Raji (cell line): ENCODE results near the gene MRPS35.
A peak's percentile ranks its signal among the peaks of the same experiment; 100 is the strongest.

Source experiments
- POLR2A ChIP-seq: IDR thresholded peaks from 2 replicates; pipeline ENCODE4 v1.6.1; 2011; ENCODE audit warnings: low read depth, low read length, control low read depth; ENCODE audit not compliant: insufficient read depth

The MRPS35 gene

DNA sequence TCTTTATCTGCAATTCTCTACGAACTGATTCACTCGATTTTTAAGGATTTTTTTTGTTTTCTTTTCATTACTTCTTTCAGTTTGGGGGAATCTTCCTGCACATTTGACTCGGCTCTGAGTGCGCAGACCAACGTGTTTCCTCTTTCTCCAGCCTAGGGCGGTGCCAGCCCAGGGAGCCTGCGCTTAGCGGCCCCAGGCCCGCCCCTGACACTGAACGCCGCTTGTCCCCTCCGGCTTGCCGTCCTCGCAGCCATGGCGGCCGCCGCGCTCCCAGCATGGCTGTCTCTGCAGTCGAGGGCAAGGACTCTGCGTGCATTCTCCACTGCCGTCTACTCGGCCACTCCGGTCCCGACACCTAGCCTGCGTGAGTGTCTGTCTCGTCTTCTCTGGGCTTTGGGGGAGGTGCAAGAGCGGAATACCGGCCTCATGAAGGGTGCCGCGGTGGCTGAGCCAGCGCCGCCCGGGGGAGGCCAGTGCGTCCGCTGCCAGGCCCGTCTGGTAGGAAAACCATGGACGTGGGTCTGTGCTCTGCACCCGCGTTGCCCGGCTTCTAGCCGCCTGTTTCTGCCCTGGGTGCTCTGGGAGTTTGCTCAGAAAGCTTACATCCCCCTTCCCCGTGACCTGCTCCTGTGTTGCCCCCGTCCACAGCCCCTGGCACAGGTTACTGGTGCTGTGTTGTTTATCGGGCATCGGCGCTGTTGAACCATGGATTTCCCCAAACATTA lies at the start of gene MRPS35:
MRPS35 (plus strand) TSS at position 241 of the 725 bp plus-strand sequence; CDS start at position 253, 12 bp downstream.
- TF ChIP-seq POLR2A, result peak; percentile 99

DNA sequence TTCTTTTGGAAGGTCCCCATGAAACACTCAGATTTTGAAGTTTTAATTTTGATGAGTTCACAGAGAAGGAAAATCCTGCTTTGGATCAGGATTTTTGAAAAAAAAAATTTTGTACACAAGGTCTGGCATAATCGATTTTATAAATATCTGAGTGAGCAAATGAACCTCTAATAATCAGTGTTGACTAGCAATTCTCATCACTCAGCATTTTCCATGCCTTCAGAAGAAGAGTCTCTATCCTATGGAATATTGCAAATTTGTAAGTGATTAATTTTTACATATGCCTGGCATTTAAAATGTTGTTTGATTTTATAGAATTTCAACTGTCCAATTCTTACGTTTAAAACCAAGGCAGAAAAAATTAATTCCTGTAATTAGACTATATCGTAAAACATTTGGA lies 44.9 kb upstream of the MRPS35 start:
- TF ChIP-seq POLR2A, result no peak

DNA sequence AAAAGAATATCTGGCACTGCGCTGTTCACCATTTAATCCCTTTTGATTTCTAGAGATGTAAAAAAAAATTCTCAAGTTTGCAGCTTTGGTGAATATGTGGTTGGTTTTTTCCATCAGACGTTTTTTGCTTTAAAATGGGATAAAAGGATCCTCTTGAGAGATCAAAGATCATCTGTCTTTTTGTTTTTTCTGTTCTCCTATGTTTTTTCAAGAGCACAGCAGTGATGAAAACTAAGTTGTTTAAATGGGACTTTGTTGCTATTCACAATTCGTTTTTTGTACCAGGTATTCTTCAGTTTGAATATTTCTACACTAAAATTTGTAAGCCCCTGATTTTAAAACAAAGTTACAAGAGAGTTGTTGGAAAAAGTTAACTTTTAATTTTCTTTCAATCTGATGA lies 44.1 kb upstream of the MRPS35 start:
- TF ChIP-seq POLR2A, result no peak

DNA sequence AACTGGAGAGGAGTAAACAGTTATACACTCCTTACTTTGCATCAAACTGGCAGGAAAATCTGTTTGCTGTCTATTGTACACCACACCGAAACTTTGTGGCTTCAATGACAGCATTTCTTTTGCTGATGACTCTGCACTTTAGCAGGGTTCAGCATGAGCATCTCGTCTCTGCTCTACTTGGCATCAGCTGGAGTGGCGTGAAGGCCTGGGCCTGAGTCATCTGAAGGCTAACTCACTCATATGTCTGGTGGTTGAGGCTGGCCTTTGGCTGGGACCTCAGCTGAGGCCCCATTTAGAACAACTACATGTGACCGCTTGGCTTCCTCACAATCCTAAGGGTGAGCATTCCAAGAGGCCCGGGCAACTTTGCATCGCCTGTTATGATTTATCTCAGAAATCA lies 43.1 kb upstream of the MRPS35 start:
- TF ChIP-seq POLR2A, result no peak

DNA sequence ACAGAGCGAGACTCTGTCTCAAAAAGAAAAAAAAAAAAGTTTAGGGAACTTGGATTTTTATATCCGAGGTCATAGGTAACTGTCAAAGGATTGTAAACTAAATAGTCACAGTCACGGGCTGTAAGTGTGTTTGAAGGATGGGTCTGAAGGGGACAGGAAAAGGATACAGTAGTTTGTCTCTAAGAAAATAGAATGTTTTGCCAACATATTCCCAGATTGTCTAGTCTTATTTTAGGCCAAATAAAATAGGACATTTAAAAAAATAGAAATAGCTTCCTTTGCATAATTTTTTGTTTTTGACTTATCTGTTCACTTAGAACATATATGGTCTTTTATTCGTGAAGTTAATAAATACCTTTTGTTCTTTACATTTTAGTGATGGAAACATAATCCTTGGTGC lies 38.6 kb upstream of the MRPS35 start:
- TF ChIP-seq POLR2A, result no peak

DNA sequence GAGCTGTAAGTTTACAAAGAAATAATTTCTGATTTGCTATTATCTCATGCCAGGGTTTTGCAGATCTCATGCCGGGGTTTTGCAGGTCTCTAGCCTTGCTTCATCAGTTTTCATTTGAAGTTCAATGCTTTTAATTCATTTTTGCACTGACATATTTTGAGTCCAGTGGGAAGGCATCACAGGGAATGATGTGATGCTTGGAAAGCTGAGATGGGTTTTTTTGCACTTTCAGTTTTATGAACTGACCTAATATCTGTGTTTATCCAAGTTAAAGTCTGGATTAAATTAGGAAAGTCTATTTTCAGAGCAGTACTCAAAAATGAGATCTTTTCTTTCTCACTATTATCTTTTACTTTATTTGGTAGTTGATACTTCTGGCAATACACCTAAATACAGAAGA lies 38.0 kb upstream of the MRPS35 start:
- no peak for TF ChIP-seq POLR2A

DNA sequence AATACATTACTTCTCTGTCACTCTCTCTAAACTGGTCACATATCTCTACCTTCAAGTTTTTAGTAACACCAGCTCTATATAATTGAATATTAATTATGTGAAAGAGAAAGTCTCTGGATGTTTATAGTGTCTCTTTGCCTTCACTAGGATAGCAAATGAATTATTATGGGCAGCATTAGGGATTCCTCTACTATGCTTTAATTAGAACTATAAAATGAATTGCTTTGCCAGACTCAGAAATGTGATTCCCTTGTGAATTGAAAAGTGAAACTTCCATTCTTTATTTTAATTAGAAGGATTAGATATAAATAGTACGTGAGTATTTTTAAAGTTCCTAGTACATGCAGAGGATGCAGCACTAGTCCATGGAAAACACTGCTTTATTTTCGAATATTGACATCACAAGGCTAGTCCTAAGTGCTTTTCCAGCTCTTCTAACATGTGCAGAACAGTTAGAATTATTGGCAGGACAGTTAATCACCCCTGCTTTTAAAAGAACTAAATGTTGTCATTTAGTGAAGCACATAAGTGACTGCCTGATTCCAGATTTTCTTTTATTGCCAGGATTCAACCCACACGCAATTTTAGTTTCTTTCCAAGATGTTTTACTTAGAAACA lies 37.4 kb upstream of the MRPS35 start:
- no peak for TF ChIP-seq POLR2A

DNA sequence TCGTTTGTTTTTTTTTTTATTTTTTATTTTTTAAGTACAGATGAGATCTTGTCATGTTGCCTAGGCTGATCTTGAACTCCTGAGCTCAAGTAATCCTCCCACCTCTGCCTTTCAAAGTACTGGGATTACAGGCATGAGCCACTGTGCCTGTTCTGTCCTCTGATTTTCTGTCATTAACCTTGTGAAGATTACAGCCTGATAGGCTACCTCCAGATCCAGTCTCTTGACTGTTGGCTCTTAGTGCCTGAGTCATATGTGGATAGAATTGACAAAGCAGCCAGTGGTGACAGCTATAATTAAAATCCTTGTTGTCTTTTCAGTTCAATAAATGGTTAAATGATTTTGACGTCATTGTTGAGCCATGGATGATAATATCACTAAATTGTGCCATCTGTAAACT lies 35.6 kb upstream of the MRPS35 start:
- no peak for TF ChIP-seq POLR2A

DNA sequence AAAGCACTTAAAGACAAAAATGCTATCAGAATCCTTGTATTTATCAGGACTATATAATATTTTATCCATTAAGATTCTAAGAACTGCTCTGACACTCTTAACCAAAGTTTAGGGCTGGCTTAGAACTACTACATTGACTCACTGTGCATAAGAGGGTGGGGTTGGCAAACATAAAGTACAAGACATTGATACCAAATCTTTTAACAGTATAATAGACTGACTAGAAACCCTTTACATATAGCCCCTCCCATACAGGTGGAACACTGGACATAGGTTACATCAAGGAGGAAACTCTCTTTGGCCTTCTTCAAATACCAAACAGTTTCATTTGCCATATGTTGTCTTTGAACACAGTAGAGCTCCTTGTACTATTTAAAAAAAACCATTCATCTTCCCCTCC lies 30.0 kb upstream of the MRPS35 start:
- no peak for TF ChIP-seq POLR2A

DNA sequence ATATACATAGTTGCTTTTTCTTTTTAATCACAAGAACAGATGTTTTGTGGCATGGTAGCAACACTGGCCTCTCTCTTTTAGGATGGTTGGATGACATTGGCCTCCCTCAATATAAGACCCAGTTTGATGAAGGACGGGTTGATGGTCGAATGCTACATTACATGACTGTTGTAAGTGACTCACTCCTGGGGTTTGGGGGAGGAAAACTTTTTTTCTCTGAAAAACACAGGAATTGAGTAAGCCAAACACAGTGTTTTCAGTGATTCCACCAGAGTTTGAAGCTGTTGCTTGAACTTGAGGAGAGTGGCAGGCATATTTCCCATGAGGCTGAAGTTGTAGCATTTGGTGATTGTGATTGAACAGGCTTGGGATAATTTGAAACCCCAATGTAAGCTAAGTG lies 28.1 kb upstream of the MRPS35 start:
- no peak for TF ChIP-seq POLR2A

DNA sequence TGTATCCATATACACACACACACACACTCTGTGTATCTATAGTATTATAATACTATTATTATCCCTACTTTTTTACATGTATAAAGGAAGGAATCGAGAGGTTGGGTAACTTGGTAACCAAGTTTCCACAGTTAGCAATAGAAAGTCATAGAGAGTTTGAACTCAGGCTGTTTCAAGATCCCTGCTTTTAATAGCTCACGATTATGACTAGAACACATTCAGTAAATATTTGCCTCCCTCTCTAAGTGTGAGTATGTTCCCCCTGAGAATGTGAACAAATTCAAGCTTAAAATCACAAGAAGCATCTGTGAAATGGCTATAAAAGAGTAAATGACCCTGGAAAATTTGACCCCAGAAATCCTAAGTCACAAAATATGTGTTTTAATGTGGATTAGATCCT lies 25.4 kb upstream of the MRPS35 start:
- TF ChIP-seq POLR2A, result no peak

DNA sequence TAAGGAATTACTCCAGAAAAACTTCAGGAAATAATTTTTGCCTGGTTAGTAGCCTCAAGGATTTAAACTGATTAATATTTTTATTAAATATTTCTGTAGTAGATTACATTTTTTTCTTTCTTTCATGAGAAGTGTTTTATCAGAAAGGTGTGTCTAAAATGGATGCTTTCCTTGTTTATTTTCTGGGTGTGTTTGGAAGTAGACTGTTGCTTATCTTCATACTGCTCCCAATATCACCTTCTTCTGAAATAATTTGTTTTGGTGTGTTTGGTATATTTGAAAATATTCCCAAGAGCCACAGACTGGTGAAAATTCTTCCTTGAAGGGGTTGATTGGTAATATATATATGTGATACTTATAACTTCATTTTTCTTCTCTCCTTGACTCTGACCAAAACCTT lies 24.5 kb upstream of the MRPS35 start:
- TF ChIP-seq POLR2A, result no peak

DNA sequence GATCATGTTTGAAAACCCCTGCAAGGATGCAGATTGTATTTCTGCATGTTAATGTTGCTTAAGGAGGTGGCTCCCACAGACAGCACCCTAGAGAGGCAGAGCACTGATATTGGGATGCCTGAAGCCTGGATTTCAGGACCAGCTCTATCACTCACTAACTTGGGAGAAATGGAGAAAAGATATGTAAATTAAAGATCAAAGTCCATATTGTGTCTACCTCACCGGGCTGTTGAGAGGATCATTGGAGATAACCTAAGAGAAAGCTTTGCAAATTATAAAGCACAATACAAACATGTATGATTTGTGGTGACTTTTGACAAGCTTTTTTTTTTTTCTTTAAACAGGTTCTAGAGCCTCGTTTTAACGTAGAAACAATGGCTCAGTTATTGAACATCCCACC lies 22.0 kb upstream of the MRPS35 start:
- no peak for TF ChIP-seq POLR2A

DNA sequence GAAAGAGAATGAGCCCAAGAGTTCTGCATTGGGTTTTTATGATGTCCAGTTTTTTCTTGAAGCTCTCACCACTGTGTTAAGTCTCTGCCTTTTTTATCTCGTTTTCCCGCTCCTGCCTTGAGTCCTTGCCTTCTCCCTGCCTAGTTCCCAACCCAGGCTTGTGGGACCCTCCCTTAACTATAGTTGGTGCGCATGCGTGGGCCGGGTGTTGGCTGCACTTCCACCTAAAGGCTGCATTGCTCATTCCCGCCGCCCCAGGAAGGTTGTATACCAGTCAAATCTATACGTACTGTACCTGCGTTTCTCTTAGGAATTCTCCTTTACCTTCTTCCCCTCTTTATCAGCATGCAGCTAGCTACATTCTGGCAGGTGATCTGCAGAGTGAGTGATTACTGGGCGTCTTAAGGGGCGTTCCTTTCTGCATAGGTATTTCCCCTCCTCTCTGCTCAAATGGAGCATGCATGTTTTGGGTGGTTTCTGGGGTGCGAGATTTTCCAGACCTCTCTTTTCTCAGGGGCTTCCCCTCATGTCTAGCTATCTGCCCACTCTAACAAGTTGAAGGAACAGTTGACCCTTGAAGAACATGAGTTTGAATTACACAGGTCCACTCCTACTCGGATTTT lies 21.0 kb upstream of the MRPS35 start:
- no peak for TF ChIP-seq POLR2A

DNA sequence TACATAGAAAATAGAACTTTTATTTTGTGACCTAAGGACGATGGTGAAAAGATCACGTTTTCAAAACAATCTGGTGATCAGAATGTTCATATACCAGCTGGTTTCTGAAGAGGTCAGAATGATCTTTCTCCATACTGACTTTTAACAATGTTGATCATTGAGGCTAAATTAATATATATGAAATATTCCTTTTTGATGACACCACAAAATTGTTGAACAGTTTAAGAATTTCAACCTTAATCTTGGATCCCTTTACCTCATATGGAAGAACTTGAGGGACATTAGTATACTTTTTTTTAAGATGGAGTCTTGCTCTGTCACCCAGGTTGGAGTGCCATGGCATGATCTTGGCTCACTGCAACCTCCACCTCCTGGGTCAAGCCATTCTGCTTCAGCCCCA lies 17.2 kb upstream of the MRPS35 start:
- TF ChIP-seq POLR2A, result no peak

DNA sequence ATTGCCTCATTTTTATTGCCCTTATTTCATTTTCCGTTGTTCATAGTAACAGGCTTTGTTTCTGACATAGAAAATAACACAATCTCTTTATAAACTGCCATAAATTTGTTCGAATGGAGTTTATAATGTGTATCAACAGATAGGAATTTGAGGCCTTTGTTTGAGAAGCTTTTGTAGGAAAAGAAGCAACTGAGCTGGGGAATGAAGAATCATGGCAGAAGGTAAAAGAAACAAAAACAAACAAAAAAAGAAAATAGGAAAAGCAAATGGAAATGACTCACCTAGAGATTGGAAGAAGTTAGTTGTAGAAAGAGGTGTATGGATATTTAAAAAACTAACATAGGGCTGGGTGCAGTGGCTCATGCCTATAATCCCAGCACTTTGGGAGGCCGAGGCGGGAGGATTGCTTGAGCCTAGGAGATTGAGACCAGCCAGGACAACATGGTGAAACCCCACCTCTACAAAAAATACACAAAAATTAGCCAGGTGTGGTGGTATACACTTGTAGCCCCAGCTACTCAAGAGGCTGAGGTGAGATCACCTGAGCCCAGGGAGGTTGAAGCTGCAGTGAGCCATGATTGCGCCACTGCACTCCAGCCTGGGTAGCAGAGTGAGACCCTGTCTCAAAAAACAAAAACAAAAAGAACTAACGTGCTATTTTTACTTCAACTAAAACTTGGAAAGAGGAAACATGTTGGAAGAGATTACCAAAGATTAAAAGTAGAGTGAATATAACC lies 14.9 kb upstream of the MRPS35 start:
- TF ChIP-seq POLR2A, result no peak

DNA sequence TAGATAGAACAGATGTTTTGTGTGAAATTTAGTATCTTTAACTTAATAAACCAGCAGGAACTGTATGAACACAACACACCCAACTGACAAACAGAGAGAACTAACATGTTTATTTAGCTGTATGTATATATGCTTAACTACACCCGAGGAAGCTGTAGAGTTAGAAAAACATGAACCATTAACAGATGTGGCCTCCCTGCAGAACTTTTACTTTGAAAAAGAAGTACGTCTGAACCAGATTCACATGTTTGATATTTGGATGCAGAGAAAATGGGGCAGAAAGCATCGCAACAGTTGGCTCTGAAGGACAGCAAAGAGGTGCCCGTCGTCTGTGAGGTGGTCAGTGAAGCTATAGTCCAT lies 14.4 kb upstream of the MRPS35 start, which contains the start of gene REP15:
REP15 (plus strand) TSS at position 155 of the 360 bp plus-strand sequence; CDS start at position 271, 116 bp downstream.
- no peak for TF ChIP-seq POLR2A
